Endometrial microvascular endothelial cells (primary cell): ENCODE data around the gene SPIRE2. TPM values are rescaled to one million over a fixed set of nuclear protein-coding genes. Genes with fewer than 3 reads are reported as not detected.

ENCODE experiments used
- in situ Hi-C: cut with HindIII; loops from 2 replicates; pipeline ENCODE4 v1.10.0; 2017; ENCODE audit warnings: low sequenced_read_pairs, low pct_unique_long_range_greater_than_20kb; ENCODE audit errors: inconsistent ontology term
- total RNA-seq: library from RNA; depleted of rRNA; stranded (reverse); fragments of >200 nt; gene quantifications from one replicate; pipeline ENCODE4 v1.2.3, GENCODE V29; 2015; ENCODE audit errors: inconsistent ontology term

The SPIRE2 gene
- total RNA-seq, 1 donor from 2014 or later = 0.19 TPM

GRCh38 chr16:89918453-89919347 lies 90.4 kb downstream of the SPIRE2 start, which contains the start of gene MC1R:
MC1R (plus strand) TSS chr16:89918862; CDS start chr16:89919259, 397 bp downstream.
- in situ Hi-C loops = no loop called here

GRCh38 chr16:89919535-89920406 lies 91.5 kb downstream of the SPIRE2 start:
- in situ Hi-C loops = no loop called here

- in situ Hi-C loops = no loop called here
Observed at GRCh38 chr16:89920723-89921122, 92.4 kb downstream of the SPIRE2 start.

Other genes starting within 250 kb of the SPIRE2 start
- not detected for gene DPEP1, start 214.8 kb upstream of the SPIRE2 start, total RNA-seq
- gene CHMP1A, start 170.8 kb upstream of the SPIRE2 start, total RNA-seq = 110 TPM
- gene SPATA33, start 170.6 kb upstream of the SPIRE2 start, total RNA-seq = 7.9 TPM
- gene CDK10, start 141.8 kb upstream of the SPIRE2 start, total RNA-seq = 58.4 TPM
- gene SPATA2L, start 126.8 kb upstream of the SPIRE2 start, total RNA-seq = 14.0 TPM
- 3.4 TPM for gene VPS9D1, start 107.6 kb upstream of the SPIRE2 start, total RNA-seq
- gene ZNF276, start 106.9 kb upstream of the SPIRE2 start, total RNA-seq = 24.6 TPM
- 33.1 TPM for gene FANCA, start 11.8 kb upstream of the SPIRE2 start, total RNA-seq
- 165 TPM for gene TCF25, start 45.1 kb downstream of the SPIRE2 start, total RNA-seq
- 2.0 TPM for gene MC1R, start 90.4 kb downstream of the SPIRE2 start, total RNA-seq
- gene TUBB3, start 94.9 kb downstream of the SPIRE2 start, total RNA-seq = 119 TPM
- gene DEF8, start 120.3 kb downstream of the SPIRE2 start, total RNA-seq = 144 TPM
- gene DBNDD1, start 191.0 kb downstream of the SPIRE2 start, total RNA-seq = 3.8 TPM
- gene PRDM7, start 248.9 kb downstream of the SPIRE2 start, total RNA-seq = not detected